ENCODE measurements around the gene NUB1.

The NUB1 gene

DNA sequence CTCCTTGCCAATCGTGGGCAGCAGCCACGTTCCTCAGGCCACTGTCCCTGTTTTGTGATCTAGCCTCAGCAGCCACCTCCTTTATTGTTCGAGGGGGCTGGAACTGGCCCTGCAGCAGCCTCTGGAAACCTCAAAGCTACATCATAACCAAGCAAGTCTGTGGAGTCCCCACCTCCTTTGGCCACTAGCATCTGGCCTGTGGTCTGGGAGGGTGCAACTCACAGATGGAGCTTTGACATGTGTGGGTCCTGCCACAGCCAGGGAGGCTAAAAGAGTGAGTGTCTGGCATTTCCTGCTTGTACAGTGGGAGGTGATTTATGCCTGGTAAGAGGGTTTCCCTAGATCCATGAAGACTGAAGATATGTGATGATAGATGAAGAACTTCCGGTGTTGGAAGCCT lies 32.3 kb upstream of the NUB1 start:
- no peak overlapping the region for H3K4me3 Mint-ChIP-seq
- peaks cover 4% of the 10 kb centered on the region for H3K9me3 Mint-ChIP-seq
- H3K27me3 Mint-ChIP-seq (ENCODE audit: low read depth) = peaks cover 13% of the 10 kb centered on the region
- no peak overlapping the region for H3K27ac Mint-ChIP-seq
- H3K36me3 Mint-ChIP-seq (ENCODE audit: low read depth) = peaks cover 2% of the 10 kb centered on the region
- peaks cover 7% of the 10 kb centered on the region for H3K4me1 Mint-ChIP-seq (ENCODE audit: low read depth)

DNA sequence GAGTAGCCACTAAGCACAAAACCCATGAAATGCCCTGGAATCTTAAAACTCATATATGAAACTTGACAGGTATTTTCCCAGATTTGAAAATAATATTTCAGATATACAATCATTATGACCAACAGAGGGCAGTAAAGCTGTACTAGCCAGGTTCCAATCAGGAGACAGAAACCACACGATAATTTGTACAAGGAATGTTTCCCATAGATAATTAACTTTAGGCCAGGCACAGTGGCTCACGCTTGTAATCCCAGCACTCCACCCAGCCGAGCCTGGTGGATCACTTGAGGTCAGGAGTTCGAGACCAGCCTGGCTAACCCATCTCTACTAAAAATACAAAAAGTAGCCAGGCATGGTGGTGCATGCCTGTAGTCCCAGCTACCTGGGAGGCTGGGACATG lies 31.0 kb upstream of the NUB1 start:
- Mint-ChIP-seq H3K36me3 (ENCODE audit: low read depth) (peaks cover 2% of the 10 kb centered on the region), H3K4me3 (no peak overlapping the region), H3K9me3 (peaks cover 4% of the 10 kb centered on the region), H3K27ac (no peak overlapping the region), H3K27me3 (ENCODE audit: low read depth) (peaks cover 5% of the 10 kb centered on the region), H3K4me1 (ENCODE audit: low read depth) (peaks cover 9% of the 10 kb centered on the region)

DNA sequence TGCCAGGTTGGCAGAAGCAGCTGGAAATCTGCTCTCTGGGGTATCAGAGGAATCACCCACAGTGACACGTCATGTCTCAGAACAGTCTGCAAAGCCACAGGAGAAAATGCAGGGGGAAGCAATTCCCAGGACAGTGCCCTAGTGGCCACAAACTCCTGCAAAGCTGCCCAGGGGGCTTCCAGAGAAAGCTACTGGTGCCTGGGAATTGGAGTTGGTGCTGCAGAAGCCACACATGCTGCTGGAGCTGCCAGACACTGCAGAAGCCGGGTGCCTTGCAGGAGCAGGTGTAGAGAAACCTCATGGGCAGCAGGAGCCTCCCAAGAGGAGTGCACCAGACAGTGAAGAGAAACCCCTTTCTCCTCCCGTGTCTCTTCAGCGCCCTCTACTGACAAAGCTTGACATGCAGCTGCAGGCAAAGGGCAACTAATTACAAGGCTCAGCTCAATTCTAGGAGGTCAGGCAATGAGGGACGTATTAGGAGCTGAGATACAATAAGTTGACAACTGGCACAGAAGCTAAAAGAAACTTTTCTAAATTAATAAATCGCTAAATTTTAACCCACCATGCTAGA lies 30.2 kb upstream of the NUB1 start:
- Mint-ChIP-seq H3K27ac (no peak overlapping the region), H3K27me3 (ENCODE audit: low read depth) (no peaks in the 10 kb centered on the region), H3K36me3 (ENCODE audit: low read depth) (peaks cover 2% of the 10 kb centered on the region), H3K9me3 (peaks cover 4% of the 10 kb centered on the region), H3K4me1 (ENCODE audit: low read depth) (peaks cover 8% of the 10 kb centered on the region), H3K4me3 (no peak overlapping the region)

DNA sequence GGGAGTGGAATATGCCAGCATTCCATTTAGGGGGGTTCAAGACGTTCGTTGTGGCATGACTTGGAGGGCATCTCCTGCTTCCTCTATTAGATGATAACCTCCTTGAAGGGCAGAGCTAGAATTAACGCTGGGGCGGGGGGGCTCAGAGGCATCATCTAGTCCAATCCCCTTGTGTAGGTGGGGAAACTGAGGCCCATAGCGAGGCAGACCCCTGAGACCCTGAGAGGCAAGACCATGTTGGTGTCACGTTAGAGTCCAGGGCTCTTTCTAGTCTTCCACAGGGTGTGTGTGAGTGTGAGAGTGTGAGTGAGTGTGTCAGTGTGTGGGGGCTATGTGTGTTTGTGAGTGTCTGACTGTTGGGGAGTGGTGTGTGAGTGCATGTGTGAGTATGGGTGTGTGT lies 29.3 kb upstream of the NUB1 start:
- Mint-ChIP-seq H3K9me3 (peaks cover 4% of the 10 kb centered on the region), H3K36me3 (ENCODE audit: low read depth) (peaks cover 2% of the 10 kb centered on the region), H3K4me3 (no peak overlapping the region), H3K27ac (no peak overlapping the region), H3K4me1 (ENCODE audit: low read depth) (peaks cover 8% of the 10 kb centered on the region), H3K27me3 (ENCODE audit: low read depth) (no peaks in the 10 kb centered on the region)

DNA sequence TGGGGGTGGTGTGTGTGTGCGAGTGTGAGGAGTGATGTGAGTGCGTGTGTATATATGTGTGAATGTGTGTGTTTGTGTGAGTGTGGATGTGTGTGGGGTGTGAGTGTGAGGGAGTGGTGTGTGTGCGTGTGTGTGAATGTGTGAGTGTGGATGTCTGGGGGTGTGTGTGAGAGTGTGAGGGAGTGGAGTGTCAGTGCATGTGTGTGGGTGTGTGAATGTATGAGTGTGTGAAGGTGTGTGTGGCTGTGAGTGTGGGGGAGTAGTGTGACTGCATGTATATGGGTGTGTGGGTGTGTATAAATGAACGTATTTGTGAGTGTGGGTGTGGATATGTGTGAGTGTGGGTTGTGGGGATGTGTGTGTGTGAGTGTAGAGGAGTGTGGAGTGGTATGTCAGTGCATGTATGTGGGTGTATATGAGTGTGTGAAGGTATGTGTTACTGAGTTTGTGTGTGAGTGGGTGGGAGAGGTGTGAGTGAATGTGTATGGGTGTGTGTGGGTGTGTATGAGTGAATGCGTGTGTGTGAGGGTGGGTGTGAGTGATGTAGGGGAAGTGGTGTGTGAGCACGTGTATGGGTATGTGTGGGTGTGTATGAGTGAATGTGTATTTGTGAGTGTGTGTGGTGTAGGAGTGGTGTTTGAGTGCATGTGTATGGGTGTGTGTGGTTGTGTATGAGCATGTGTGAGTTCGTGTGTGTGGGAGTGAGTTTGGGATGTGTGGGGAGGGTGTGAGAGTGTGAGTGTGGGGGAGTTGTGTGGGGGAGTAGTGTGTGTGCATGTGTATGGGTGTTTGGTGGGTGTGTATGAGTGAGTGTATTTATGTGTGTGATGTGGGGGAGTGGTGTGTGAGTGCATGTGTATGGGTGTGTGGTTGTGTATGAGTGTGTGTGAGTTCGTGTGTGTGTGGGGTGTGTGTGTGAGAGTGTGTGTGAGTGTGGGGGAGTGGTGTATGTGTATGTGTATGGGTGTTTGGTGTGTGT lies 28.5 kb upstream of the NUB1 start:
- Mint-ChIP-seq H3K27ac (no peak overlapping the region), H3K9me3 (peaks cover 4% of the 10 kb centered on the region), H3K4me1 (ENCODE audit: low read depth) (peaks cover 8% of the 10 kb centered on the region), H3K36me3 (ENCODE audit: low read depth) (peaks cover 2% of the 10 kb centered on the region), H3K4me3 (no peak overlapping the region), H3K27me3 (ENCODE audit: low read depth) (no peaks in the 10 kb centered on the region)

DNA sequence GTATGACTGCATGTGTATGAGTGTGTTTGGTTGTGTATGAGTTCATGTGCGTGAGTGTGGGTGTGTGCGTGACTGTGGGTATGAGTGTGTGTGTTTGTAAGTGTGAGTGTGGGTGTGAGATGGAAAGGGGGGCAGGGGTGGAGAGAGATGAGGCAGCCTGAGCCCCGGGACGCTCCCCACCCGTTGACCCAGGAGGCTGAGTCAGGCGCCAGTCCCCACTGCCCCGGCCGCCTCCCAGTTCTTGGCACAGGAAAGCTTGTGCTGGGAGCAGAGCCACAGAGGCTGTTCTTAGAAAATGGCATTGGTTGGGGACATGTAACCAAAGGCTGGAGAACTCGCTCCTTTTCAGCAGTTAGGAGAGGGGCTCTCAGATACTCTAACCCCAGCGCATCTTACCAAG lies 27.8 kb upstream of the NUB1 start:
- Mint-ChIP-seq H3K27ac (no peak overlapping the region), H3K4me1 (ENCODE audit: low read depth) (peaks cover 8% of the 10 kb centered on the region), H3K36me3 (ENCODE audit: low read depth) (peaks cover 4% of the 10 kb centered on the region), H3K27me3 (ENCODE audit: low read depth) (no peaks in the 10 kb centered on the region), H3K9me3 (peaks cover 12% of the 10 kb centered on the region), H3K4me3 (no peak overlapping the region)

DNA sequence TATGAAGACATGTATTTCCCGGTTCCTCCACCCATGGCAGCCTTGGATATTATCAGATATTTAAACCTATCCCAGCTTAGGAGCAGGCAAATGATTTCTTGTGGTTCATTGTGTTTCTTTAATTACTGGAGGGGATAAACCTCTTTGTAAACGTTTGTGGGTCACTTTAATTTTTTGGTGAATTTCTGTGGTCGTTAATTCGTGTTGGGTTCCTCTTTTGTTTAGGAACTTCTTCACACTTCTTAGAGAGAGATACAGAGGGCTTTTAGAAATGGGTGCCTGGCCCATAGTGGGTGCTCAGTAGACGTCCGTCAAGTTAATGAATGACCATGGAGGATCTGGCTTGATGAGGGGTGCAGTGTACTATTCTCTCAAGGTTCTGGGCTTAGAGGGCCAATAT lies 27.2 kb upstream of the NUB1 start:
- Mint-ChIP-seq H3K4me3 (no peak overlapping the region), H3K27ac (no peak overlapping the region), H3K36me3 (ENCODE audit: low read depth) (peaks cover 6% of the 10 kb centered on the region)

DNA sequence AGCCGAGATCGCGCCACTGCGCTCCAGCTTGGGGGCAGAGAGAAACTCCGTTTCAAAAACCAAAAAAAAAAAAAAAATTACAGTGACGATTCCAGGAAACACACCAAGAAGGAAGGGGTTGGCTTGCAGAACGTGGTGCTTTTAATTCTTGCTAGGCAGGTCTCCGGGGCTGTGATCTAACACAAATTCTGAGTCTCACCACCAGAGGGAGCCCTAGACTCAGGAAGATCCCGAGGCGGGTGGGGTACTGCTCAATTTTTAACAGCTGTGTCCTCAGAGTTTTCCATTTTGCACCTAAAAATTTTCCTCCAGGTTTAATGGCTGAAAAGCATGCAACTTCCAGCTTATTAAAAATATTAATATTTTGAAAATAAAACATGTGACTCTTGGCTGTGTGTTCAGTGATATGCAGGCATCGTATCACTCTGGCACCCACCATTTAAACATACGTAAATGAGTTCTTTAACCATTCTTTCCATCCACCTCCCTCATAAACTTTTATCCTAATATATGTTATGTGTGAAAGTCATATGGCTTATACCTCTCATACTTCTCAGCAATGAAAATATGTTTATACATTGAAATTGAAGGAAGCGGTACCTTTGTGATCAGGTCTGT lies 26.5 kb upstream of the NUB1 start:
- Mint-ChIP-seq H3K4me3 (no peak overlapping the region), H3K27me3 (ENCODE audit: low read depth) (no peaks in the 10 kb centered on the region)

More for the DNA sequence above, 27.2 kb upstream of the NUB1 start:
- Mint-ChIP-seq H3K9me3 (peaks cover 17% of the 10 kb centered on the region), H3K27me3 (ENCODE audit: low read depth) (no peaks in the 10 kb centered on the region), H3K4me1 (ENCODE audit: low read depth) (peaks cover 7% of the 10 kb centered on the region)

DNA sequence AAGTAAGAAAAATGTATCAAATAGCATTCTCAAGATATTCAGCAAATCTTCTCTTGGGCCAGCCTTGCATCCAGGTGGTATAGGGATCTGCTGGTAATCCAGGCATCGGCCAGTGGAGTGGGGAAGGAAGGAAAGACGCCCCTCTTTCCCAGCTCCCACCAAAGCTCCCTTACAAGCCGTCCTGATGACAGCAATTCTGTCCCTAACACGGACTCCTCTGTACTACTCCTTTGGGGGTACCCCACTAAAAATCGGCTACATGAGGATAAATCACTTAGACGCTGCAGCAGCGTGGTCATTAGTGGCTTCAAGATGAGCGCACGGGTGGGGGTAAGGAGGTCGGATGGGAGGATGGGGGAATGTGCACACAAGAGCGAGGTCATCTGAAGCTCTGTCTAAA lies 24.7 kb upstream of the NUB1 start:
- peaks cover 20% of the 10 kb centered on the region for H3K9me3 Mint-ChIP-seq
- no peak overlapping the region for H3K4me3 Mint-ChIP-seq
- H3K4me1 Mint-ChIP-seq (ENCODE audit: low read depth) = peaks cover 6% of the 10 kb centered on the region
- H3K27me3 Mint-ChIP-seq (ENCODE audit: low read depth) = no peaks in the 10 kb centered on the region
- peaks cover 4% of the 10 kb centered on the region for H3K36me3 Mint-ChIP-seq (ENCODE audit: low read depth)
- no peak overlapping the region for H3K27ac Mint-ChIP-seq

More for the DNA sequence above, 26.5 kb upstream of the NUB1 start:
- Mint-ChIP-seq H3K36me3 (ENCODE audit: low read depth) (peaks cover 6% of the 10 kb centered on the region), H3K4me1 (ENCODE audit: low read depth) (peaks cover 6% of the 10 kb centered on the region), H3K9me3 (peaks cover 24% of the 10 kb centered on the region), H3K27ac (peak overlapping the region; percentile 41)

DNA sequence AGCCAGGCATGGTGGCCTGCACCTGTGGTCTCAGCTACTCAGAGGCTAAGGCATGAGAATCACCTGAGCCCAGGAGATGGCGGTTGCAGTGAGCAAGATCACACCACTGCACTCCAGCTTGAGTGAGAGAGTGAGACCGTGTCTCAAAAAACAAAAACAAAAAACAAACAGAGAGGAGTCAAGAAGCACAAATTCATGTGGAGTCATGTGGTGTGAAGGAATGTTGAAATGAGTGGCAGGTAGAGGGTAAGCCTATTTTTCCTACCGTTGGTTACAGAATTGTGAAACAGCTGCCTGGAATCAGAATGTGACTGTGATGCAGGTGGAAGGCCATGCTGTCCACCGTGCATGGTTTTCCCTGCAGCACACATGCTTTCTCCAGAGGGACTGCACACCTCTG lies 23.7 kb upstream of the NUB1 start:
- no peak overlapping the region for H3K27ac Mint-ChIP-seq
- peaks cover 6% of the 10 kb centered on the region for H3K4me1 Mint-ChIP-seq (ENCODE audit: low read depth)
- H3K27me3 Mint-ChIP-seq (ENCODE audit: low read depth) = no peaks in the 10 kb centered on the region
- peaks cover 25% of the 10 kb centered on the region for H3K9me3 Mint-ChIP-seq
- peaks cover 4% of the 10 kb centered on the region for H3K36me3 Mint-ChIP-seq (ENCODE audit: low read depth)
- no peak overlapping the region for H3K4me3 Mint-ChIP-seq

DNA sequence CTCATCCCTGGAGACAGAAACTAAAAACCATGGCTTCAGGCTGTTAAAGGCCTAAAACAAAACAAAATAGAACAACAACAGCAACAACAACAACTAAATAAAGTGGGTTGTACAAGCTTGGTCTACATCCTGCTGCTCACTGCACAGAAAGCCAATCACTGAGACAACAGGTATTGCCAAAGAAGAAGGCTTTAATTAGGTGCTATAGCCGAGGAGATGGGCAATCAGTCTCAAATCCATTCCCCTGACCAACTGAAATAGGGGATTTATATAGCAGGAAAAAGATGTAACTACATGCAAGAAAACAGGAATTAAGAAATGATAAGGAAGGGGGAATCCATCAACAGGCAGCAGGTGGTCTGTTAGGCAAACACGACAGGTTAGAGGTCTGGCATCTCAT lies 22.4 kb upstream of the NUB1 start:
- Mint-ChIP-seq H3K9me3 (peaks cover 25% of the 10 kb centered on the region), H3K36me3 (ENCODE audit: low read depth) (peaks cover 4% of the 10 kb centered on the region), H3K27me3 (ENCODE audit: low read depth) (no peaks in the 10 kb centered on the region), H3K4me1 (ENCODE audit: low read depth) (peaks cover 6% of the 10 kb centered on the region), H3K27ac (no peak overlapping the region), H3K4me3 (no peak overlapping the region)

DNA sequence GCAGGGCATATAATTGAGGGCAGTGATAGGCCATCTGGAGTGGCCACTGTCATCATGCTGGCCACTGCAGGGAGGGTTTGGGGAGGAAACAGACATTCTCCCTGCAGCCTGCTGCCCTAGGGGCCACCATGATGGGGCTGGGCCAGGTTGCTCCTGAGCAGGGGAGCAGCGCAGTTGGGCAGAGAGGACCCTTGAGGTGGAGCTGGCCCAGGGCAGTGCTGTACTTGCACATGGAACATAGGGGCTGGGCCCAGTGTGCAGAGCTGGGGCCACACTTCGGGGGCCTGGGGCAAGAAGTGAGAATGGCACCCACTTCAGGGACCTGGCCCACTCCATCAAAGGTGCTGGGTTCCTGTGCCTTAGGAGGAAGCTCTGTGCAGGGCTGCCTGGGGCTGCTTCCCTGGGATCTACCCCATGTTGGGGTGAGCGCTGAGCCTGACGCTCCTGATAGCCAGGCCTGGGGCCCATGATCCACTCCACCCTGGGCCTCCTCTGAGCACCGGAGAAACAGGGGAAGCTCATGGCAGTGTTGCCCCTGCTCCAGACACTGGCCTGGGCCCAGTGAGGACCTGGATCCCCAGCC lies 21.3 kb upstream of the NUB1 start:
- no peaks in the 10 kb centered on the region for H3K4me1 Mint-ChIP-seq (ENCODE audit: low read depth)
- H3K27me3 Mint-ChIP-seq (ENCODE audit: low read depth) = peaks cover 7% of the 10 kb centered on the region
- no peak overlapping the region for H3K4me3 Mint-ChIP-seq
- H3K27ac Mint-ChIP-seq = no peak overlapping the region
- H3K9me3 Mint-ChIP-seq = peaks cover 25% of the 10 kb centered on the region
- H3K36me3 Mint-ChIP-seq (ENCODE audit: low read depth) = peaks cover 4% of the 10 kb centered on the region

DNA sequence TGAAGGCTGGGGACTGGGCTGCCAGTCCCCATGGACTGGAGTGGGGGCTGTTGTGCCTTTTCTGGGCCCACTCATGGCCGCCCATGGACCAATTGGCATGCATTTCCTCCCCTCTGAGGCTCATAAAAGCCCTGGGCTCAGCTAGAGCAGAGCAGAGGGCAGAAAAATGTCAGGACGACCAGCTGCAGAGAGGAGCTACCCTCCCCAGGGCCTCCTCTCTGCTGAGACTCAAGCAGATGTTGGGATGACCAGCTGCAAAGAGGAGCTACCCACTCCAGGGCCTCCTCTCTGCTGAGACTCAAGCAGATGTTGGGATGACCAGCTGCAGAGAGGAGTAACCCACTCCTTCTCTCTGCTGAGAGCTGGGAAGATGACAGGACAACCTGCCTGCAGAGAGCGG lies 20.3 kb upstream of the NUB1 start:
- Mint-ChIP-seq H3K27me3 (ENCODE audit: low read depth) (peaks cover 7% of the 10 kb centered on the region), H3K4me1 (ENCODE audit: low read depth) (no peaks in the 10 kb centered on the region), H3K4me3 (no peak overlapping the region), H3K36me3 (ENCODE audit: low read depth) (peaks cover 4% of the 10 kb centered on the region), H3K27ac (no peak overlapping the region), H3K9me3 (peaks cover 25% of the 10 kb centered on the region)

DNA sequence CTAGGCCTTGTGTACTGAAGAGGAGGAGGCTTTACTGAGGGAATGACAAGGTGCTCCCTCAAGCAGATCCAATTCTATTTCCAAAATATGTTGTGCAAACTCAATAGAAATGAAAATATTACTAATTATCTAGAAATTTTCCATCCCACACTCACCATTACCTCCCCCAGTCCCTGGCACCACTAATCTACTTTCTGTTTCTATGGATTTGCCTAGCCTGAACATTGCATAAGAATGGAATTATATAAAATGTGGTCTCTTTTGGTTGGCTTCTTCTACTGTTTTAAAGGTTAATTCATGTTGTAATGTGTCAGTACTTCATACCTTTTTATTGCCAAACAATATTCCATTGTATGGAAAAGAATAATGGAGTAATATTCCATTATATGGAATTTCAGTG lies 18.7 kb upstream of the NUB1 start:
- Mint-ChIP-seq H3K4me3 (no peak overlapping the region), H3K4me1 (ENCODE audit: low read depth) (no peaks in the 10 kb centered on the region), H3K36me3 (ENCODE audit: low read depth) (peaks cover 4% of the 10 kb centered on the region), H3K27me3 (ENCODE audit: low read depth) (peaks cover 12% of the 10 kb centered on the region), H3K9me3 (peaks cover 25% of the 10 kb centered on the region), H3K27ac (no peak overlapping the region)
